HEK293 (cell line): ENCODE results near the gene GTPBP4.

Experiments used
- ZNF211 ChIP-seq: fragments of 450-650 bp; formaldehyde crosslinking; IDR thresholded peaks from 2 replicates; pipeline ENCODE4 v1.5.1; 2016; ENCODE audit warnings: low read depth, missing biosample characterization, missing genetic modification characterization
- ZNF626 ChIP-seq: fragments of 450-650 bp; sonication (Bioruptor Pico); formaldehyde crosslinking; IDR thresholded peaks from 2 replicates; pipeline ENCODE4 v1.5.1; 2018; ENCODE audit warnings: missing biosample characterization, missing genetic modification characterization, inconsistent platforms
- ZNF658 ChIP-seq: fragments of 450-650 bp; formaldehyde crosslinking; IDR thresholded peaks from 2 replicates; pipeline ENCODE4; 2016; ENCODE audit warnings: missing biosample characterization, missing genetic modification characterization
- ZXDB ChIP-seq: fragments of 450-650 bp; formaldehyde crosslinking; IDR thresholded peaks from 2 replicates; pipeline ENCODE4 v1.5.1; 2016; ENCODE audit warnings: missing biosample characterization, missing genetic modification characterization
- TF ChIP-seq, protein P1 (sequence below): fragments of 450-650 bp; formaldehyde crosslinking; IDR thresholded peaks from 2 replicates; pipeline ENCODE4 v1.5.0; 2017; ENCODE audit warnings: missing biosample characterization, missing genetic modification characterization, borderline replicate concordance
- TF ChIP-seq, protein P2 (sequence below): fragments of 450-650 bp; formaldehyde crosslinking; IDR thresholded peaks from 2 replicates; pipeline ENCODE4 v1.5.1; 2016; ENCODE audit warnings: missing biosample characterization, missing genetic modification characterization

GTPBP4 gene

DNA sequence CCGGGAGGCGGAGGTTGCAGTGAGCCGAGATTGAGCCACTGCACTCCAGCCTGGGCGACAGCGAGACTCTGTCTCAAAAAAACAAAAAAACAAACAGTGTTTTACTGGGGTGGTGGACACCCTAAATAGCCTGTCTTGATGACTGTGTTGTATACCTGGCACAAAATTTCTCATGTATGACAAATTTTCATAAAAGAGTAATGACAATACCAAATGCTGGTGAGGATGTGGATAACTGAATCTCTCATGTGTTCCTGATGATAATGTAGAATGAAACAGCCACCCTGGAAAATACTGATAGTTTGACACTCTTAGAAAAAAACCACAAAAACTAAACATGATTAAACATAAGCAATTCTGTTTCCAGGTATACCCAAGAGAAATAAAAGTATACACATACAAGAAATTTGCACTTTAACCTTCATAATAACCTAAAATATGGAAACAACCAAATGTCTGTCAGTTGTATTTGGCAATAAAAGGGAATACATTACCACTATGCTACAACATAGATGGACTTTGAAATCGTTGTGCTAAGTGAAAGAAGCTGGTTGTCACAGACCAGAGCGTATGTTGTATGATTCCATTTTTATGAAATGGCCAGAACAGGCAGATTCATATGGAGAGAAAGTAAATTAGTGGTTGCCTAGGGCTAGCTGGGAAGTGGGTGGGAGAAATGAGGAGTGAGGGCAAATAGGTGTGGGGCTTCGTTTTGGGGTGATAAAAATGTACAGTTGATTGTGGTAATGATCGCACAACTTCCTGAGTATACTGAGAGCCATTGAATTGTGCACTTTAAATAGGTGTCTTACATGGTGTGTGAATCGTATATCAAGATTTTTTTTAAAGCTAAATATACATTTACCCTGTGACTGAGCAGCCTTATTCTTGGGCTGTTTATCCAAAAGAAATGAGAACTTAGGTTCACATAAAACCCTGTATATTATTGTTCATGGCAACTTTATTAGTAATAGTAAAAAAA lies 80.4 kb downstream of the GTPBP4 start (continued):
- TF ChIP-seq, protein P1, sequence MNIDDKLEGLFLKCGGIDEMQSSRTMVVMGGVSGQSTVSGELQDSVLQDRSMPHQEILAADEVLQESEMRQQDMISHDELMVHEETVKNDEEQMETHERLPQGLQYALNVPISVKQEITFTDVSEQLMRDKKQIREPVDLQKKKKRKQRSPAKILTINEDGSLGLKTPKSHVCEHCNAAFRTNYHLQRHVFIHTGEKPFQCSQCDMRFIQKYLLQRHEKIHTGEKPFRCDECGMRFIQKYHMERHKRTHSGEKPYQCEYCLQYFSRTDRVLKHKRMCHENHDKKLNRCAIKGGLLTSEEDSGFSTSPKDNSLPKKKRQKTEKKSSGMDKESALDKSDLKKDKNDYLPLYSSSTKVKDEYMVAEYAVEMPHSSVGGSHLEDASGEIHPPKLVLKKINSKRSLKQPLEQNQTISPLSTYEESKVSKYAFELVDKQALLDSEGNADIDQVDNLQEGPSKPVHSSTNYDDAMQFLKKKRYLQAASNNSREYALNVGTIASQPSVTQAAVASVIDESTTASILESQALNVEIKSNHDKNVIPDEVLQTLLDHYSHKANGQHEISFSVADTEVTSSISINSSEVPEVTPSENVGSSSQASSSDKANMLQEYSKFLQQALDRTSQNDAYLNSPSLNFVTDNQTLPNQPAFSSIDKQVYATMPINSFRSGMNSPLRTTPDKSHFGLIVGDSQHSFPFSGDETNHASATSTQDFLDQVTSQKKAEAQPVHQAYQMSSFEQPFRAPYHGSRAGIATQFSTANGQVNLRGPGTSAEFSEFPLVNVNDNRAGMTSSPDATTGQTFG (tag by site-specific recombination) = no peak
- TF ChIP-seq, protein P2, sequence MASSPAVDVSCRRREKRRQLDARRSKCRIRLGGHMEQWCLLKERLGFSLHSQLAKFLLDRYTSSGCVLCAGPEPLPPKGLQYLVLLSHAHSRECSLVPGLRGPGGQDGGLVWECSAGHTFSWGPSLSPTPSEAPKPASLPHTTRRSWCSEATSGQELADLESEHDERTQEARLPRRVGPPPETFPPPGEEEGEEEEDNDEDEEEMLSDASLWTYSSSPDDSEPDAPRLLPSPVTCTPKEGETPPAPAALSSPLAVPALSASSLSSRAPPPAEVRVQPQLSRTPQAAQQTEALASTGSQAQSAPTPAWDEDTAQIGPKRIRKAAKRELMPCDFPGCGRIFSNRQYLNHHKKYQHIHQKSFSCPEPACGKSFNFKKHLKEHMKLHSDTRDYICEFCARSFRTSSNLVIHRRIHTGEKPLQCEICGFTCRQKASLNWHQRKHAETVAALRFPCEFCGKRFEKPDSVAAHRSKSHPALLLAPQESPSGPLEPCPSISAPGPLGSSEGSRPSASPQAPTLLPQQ (tag by site-specific recombination) = no peak
- TF ChIP-seq ZNF211 (tag by site-specific recombination) (no peak), ZXDB (tag by site-specific recombination) (no peak), ZNF626 (tag by site-specific recombination) (no peak), ZNF658 (tag by site-specific recombination) (no peak)
